Coronary artery (tissue), 2 donors: ENCODE results near the gene SLC43A3.

Experiments used
- DNase-seq: peaks from one replicate; pipeline ENCODE4 v3.0.0-alpha.2; 2017; ENCODE audit warnings: low spot score
- H3K27ac ChIP-seq, 2 donors: fragments of 200-600 bp; sonication (generic); one replicate each; pipeline ENCODE4 v1.5.1; 2016 to 2019
- H3K4me3 ChIP-seq: fragments of 200-600 bp; sonication (generic); 2 replicates; pipeline ENCODE4 v1.5.1; 2016; ENCODE audit warnings: mild to moderate bottlenecking, moderate library complexity
- TF ChIP-seq, protein P1 (sequence below): fragments of 200-600 bp; sonication (generic); IDR thresholded peaks from one replicate; pipeline ENCODE4 v1.5.1; 2019; ENCODE audit warnings: antibody characterized with exemption

Gene SLC43A3

DNA sequence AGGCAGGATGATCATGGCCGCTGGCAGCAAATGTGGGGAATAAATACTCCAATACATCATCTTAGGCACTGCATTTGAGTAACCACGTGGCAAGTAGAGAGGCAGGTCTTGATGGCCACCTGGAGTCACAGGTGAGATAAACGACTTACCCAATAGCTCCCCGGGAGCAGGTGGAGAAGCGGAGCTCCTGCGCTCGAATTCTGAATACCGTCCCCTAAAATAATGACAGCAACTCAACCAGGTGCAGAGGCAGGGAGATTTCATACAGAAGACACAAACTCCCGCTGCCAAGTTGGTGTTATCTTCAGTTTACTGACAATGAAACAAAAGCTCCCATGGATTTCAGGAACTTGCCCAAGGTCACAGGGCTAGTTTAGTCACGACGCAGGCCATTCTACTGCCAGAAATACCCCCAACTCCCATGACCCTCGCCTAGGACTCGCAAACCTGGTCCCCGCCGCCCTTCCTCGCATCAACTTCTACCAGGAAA lies 437 bp downstream of the SLC43A3 start:
- peak overlapping the region; percentile 80 for H3K4me3 ChIP-seq
- TF ChIP-seq, protein P1, sequence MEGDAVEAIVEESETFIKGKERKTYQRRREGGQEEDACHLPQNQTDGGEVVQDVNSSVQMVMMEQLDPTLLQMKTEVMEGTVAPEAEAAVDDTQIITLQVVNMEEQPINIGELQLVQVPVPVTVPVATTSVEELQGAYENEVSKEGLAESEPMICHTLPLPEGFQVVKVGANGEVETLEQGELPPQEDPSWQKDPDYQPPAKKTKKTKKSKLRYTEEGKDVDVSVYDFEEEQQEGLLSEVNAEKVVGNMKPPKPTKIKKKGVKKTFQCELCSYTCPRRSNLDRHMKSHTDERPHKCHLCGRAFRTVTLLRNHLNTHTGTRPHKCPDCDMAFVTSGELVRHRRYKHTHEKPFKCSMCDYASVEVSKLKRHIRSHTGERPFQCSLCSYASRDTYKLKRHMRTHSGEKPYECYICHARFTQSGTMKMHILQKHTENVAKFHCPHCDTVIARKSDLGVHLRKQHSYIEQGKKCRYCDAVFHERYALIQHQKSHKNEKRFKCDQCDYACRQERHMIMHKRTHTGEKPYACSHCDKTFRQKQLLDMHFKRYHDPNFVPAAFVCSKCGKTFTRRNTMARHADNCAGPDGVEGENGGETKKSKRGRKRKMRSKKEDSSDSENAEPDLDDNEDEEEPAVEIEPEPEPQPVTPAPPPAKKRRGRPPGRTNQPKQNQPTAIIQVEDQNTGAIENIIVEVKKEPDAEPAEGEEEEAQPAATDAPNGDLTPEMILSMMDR, result no peak
- DNase-seq, result no peak
- peak overlapping the region; percentile 91 to 99 for H3K27ac ChIP-seq

DNA sequence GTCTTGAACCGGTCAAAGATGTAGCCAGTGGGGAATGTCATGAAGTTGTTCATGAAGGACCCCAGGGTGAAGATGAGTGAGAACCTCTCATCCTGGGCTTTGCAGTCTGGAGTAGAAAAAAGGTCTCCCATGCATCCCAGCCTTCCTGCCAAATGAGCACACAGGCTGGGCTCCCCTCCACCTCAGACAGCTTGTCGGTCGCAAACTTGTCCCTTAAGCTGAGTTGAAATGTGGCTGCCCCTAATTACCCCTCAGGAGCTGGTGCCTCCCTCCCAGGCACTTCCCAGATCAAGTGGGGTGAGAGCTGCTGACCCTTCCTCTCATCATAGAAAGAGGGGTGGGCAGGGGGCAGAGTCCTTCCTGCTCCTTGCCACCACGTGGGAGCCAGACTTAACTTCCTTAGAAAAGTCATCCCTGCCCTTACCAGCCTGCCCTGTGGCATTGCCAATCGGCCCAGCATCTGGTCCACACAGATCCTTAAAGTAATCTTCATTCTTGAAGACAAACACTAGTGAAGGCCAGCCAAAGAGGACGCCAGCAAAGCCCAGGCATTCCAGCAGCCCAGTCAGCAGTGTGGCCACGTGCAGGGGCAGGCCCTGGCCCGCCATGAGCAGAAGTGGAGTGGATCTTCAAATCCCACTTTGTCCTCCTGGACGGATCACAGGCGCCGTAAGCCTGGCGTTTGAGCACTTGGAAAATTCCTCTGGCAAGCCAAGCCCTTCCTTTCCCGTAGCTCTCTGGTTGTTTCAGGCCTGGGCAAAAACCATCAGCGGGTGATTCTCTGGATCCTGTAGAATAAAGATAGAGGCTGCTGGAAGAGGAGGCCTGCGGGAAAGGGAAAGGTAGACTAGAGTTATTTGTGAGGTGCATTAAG lies 1.1 kb downstream of the SLC43A3 start:
- DNase-seq, result peak; percentile 88
- TF ChIP-seq, protein P1, result no peak
- Histone ChIP-seq H3K4me3 (peak overlapping the region; percentile 80), H3K27ac (peak overlapping the region; percentile 91 to 99)

DNA sequence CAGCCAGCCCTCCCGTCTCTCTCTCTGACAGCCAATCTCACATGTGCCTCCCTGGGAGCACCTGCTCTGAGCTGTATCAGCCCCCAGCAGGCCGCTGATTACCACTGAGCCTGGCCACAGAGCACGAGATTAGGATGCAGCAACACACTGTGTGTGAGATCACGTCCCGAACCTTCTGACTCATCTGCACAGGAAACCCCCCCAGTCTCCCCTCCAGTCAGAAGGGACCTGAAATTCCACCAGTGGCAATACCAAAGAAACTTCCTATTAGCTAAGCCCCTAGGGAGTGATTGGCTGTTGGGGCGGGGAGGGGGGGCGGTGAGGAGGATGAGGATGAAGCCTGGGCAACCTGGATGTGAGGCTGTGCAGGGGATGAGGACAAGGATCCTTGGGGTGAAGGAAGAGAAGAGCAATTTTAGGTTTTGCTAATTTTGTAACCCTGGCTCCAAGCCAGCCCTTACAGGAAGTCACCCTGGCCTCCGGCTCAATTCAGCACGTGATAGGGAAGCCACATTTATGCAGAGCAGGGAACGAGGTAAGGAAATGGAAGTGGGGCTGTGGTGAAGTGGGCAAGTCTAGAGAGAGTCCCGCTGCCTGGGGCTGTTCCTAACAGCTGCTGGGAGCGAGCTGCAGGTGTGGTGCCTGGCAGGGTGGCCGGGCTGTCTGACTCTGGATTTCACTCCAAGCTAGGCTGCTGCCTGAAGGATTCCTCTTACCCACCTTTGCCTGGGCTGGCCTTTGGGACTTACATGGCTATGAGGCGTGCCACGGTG lies 1.9 kb downstream of the SLC43A3 start:
- Histone ChIP-seq H3K4me3 (peak overlapping the region; percentile 80), H3K27ac (peak overlapping the region; percentile 91 to 99)
- peak; percentile 87 for DNase-seq
- TF ChIP-seq, protein P1, result no peak

- Histone ChIP-seq H3K4me3 (peak overlapping the region; percentile 80), H3K27ac (peak overlapping the region; percentile 91 to 99)
- TF ChIP-seq, protein P1, result no peak
- DNase-seq, result no peak
Measured at GRCh38 chr11:57424137-57424791, 2.7 kb downstream of the SLC43A3 start.

GRCh38 chr11:57422669-57423068 lies 4.3 kb downstream of the SLC43A3 start:
- TF ChIP-seq, protein P1, result no peak
- Histone ChIP-seq H3K27ac (no peak overlapping the region), H3K4me3 (no peak overlapping the region)
- DNase-seq, result no peak

DNA sequence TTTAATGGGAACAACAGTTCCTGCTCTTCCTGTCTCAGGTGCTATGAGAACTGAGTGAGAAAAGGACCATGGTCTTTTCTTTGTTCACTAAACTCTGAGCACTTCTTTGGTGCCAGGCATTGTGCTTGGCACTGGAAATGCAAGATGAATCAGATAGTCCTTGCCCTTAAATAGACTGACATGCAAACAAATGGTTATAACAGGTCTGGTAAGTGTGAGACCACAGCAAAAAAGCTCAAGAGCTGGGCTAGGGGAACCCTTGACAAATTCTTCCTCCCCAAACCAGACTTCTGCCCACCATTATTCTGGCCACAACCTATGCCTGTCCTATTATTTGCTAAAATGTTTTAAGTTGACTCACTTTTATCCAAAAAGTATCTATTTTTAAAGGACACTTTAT lies 5.1 kb downstream of the SLC43A3 start:
- no peak overlapping the region for H3K4me3 ChIP-seq
- no peak overlapping the region for H3K27ac ChIP-seq
- DNase-seq, result no peak
- TF ChIP-seq, protein P1, result no peak
